ENCODE measurements around the gene RAP1GAP.
"Not testable (repeated sequence)": the region's sequence is repeated elsewhere in the genome, so short reads cannot be mapped to it uniquely, and the experiment has no call there.

RAP1GAP gene

GRCh38 chr1:21568809-21569385, 100.3 kb downstream of the RAP1GAP start:
- DNase-seq (ENCODE audit: low spot score), result no peak

DNA sequence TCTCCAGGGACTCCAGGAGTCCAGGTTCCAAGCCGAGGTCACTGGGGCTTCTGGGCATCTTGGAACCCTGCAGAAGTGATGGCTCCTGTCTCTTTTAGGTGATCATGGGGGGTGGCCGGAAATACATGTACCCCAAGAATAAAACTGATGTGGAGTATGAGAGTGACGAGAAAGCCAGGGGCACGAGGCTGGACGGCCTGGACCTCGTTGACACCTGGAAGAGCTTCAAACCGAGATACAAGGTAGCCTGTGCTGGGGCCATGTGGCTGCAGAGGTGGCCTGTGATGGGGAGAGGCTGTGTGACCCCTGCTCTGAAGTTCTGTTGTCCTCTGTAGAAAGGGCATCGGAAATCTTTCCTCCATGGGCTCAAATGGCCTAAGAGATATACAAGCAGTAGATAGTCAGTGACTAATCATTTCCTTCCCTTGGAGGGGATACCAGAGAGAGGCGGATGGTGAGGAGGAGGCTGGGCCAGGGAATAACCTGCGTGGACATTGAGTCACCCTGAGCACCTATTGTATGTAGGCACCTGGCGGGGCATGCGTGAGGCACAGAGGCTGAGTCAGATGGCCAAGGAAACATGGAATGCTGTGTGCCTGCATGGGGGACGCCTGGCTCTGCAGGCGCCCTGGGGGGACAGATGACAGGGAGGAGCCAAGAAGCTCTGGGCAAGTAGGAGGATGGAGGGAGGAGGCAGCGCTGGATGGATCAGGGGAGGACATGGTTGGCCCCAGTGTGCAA, 101.0 kb downstream of the RAP1GAP start:
- DNase-seq (ENCODE audit: low spot score), result no peak

DNA sequence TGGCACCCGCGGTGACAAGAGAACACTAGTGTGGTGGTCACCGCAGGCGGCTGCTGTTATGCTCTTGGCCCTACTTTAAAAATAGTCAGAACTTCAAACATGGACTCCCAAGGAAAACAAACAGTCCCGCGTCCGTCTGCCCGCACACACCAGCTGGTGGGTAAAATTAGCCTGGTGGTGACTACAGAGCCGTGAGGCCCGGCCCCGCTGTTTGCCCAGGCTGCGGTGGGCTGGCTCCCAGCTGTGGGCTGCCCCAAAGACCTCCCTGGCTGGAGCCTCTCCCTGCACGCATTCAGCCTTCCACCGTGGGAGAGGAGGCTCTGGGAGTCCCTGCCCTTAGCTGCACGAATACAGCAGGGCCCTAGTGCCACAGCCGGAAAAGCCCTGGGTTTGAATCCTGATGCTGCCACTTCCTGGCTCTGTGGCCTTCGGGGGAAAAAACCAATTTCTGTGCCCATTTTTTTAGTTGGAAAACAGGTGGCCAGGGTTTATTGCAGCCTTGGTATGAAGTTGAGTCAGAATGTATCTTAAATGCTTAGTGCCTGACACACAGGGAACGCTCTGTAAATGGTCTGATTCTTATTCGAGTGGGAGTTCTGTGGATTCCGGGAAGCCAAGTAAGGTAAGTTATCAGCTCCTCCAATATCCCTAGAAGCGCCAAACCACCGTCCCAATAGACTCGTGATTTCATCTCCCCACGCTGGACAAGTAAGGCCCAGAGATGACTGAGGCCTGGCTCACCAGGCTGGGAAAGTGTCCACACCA, 101.7 kb downstream of the RAP1GAP start:
- DNase-seq (ENCODE audit: low spot score), result no peak

- not testable (repeated sequence) for DNase-seq (ENCODE audit: low spot score)
Observed at GRCh38 chr1:21566361-21566760, 102.8 kb downstream of the RAP1GAP start.

GRCh38 chr1:21565285-21565684, 103.9 kb downstream of the RAP1GAP start:
- no peak for DNase-seq (ENCODE audit: low spot score)

- no peak for DNase-seq (ENCODE audit: low spot score)
Observed at GRCh38 chr1:21564521-21565095, 104.5 kb downstream of the RAP1GAP start.

DNA sequence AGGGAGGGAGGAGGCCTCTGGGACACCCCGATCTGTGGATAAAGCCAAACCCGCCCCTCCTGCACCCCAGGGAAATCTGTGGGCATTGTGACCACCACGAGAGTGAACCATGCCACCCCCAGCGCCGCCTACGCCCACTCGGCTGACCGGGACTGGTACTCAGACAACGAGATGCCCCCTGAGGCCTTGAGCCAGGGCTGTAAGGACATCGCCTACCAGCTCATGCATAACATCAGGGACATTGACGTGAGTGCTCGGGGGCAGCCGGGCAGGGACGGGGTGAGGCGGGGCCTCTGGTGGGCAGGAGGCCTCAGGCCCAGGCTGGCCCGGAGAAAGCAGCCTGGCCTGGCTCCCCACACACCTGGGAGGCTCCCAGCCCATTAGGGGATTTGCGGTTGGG, 105.2 kb downstream of the RAP1GAP start:
- DNase-seq (ENCODE audit: low spot score), result no peak

DNA sequence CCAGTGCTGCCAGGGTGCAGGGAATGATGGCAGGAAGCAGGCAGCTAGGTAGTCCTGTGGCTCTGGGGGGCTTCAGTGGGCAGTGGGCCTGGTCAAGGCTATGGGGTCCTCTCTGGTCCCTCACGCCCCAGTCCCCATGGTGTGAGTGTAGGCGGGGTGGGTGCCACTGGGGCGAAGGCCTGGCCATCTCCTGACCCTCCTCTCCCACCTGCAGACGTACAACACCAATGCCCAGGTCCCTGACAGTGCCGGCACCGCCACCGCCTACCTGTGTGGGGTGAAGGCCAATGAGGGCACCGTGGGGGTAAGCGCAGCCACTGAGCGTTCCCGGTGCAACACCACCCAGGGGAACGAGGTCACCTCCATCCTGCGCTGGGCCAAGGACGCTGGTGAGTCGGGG, 106.3 kb downstream of the RAP1GAP start:
- no peak for DNase-seq (ENCODE audit: low spot score)

GRCh38 chr1:21560916-21561638, 108.1 kb downstream of the RAP1GAP start:
- DNase-seq (ENCODE audit: low spot score), result no peak

DNA sequence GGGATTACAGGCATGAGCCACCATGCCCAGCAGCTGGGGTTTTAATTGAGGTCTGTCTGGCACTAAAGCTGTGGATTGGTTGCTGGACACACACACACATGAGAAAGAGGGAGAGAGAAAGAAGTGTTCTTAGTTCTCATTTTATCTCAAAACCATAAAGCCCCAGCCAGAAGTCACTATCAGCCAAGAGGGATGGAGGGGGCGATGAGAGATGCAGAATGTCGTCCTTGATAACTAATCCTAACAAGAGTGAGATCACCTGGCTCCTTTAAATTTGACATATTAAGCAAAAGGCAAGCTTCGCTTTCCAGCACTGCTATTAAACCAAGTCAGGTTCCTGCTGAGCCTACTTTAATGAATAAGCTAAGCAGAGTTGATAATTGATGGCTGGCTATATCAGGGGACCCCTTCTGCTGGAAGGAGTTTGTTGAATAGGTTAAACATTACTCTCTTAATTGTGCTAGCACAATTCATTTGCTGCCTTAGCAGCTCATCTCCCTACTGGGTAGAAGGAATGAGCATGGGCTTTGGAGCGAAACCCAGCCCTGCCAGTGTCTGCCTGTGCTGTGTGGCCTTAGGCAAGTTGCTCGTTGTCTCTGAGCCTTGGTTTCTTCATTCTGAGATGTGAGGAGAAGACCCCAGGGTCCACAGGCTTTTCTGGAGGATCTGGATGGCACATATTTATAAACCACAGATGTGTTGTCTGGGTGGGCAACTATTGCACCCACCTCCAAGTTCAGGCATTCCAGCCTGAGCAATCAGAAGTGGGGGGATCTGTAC, 109.2 kb downstream of the RAP1GAP start:
- DNase-seq (ENCODE audit: low spot score), result no peak

- peak; percentile 53 for DNase-seq (ENCODE audit: low spot score)
Observed at GRCh38 chr1:21553116-21553926, 115.8 kb downstream of the RAP1GAP start.

DNA sequence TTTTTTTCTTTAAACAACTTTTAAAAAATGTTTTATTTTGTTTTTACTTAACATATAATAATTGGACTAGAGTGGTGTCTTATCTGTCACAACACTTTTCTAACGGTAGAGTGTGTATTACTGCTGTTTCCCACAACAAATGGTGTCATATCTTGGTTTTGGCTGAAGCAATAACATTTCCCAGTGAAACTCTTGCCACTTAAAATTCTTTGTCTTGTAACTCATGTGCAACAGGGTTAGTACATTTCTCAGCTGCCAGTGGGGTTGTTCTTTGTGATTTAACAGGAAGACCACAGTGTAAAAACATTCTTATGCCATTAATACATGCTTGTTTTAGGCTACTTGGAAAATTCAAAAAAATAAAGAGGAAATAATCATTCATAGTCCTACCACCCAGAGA, 116.4 kb downstream of the RAP1GAP start:
- DNase-seq (ENCODE audit: low spot score), result peak; percentile 81

GRCh38 chr1:21550866-21551475, 118.2 kb downstream of the RAP1GAP start:
- no peak for DNase-seq (ENCODE audit: low spot score)

GRCh38 chr1:21550097-21550496, 119.1 kb downstream of the RAP1GAP start:
- DNase-seq (ENCODE audit: low spot score), result no peak

DNA sequence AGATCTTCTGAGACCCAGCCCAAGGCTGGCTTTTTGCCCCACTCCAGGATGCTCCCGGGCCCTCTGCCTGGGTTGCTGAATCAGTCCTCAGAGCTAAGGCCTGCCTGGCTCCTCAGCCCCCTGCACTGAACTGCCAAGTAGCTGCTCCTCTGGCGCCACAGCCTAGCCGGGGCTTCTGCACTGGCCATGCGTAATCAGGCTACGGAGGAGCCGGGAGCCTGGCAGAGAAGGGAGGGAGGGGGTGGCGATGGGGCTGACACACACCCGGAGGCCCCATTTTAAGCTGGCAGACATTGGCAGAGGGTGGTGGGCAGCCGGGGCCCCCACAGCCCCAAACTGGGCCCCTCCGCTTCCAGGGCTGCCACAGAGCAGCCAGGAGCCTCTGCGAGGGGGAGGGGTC, 121.3 kb downstream of the RAP1GAP start:
- DNase-seq (ENCODE audit: low spot score), result no peak
